T-helper 9 cell (primary cell): Measurements from ENCODE around the gene ARRB2.

Experiments
- DNase-seq: peaks from one replicate; pipeline ENCODE4 v3.0.0-alpha.2; 2020

The ARRB2 gene

DNA sequence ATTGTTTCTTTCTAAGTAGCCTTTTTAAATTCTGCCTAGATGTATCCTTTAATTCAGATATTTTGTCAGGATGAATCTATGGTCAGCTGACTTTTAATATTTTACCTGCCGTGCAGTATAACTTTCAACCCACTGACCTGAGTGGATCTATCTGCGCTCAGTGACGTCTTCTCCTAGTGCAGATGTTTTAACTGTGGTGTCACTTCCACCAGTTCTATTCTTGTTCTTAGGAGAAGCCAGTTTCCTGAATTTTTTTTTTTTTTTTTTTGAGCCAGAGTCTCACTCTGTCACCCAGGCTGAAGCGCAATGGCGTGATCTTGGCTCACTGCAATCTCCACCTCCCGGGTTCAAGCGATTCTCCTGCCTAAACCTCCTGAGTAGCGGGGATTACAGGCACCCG is 56.3 kb downstream of the ARRB2 start:
- DNase-seq, result no peak

DNA sequence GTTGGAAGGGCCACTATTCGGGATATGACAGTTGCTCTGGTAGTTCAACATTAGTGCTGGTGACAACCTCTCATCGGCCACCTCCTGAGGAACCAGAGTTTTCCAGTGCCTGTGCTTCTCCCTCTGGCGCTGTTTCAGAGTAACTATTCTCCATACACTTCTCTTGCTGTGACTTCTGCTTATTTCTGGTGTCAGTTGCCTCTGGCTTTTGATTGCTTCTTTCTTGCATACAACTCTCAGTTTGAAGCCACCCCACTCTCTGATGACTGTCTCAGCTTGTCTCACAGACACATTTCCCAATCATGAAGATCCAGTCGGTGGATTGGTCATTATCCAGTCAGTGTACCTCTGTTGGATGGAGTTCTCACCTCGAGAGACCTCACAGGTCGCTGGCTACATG is 57.9 kb downstream of the ARRB2 start:
- DNase-seq, result no peak

DNA sequence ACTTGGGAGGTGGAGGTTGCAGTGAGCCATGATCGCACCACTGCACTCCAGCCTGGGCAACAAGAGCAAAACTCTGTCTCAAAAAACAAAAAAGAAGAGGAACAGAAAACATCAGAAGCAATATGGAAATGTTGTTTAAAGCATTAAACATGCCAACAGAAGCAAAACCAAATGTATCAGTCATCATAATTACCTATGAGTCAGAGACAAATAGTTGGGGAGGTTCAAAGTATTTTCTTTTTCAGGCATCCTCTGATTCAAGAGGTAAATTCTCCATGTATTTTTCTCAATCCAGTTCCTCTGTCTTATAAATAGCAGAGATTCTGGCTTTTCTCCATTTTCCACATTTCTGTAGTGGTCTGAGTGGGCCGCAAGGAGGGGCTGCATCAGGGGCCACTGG is 59.2 kb downstream of the ARRB2 start:
- no peak for DNase-seq
